GM18873 (cell line): ENCODE results near the gene ADAM10.
"Not testable (repeated sequence)": the region's sequence is repeated elsewhere in the genome, so short reads cannot be mapped to it uniquely, and the experiment has no call there.

Experiments used
- ATAC-seq: cut with Tn5 transposase; IDR thresholded peaks from one replicate; pipeline ENCODE4 v1.9.1; 2021; ENCODE audit warnings: mild to moderate bottlenecking, moderate library complexity, moderate number of reproducible peaks; ENCODE audit not compliant: unreplicated experiment, low FRiP score

The ADAM10 gene, protein sequence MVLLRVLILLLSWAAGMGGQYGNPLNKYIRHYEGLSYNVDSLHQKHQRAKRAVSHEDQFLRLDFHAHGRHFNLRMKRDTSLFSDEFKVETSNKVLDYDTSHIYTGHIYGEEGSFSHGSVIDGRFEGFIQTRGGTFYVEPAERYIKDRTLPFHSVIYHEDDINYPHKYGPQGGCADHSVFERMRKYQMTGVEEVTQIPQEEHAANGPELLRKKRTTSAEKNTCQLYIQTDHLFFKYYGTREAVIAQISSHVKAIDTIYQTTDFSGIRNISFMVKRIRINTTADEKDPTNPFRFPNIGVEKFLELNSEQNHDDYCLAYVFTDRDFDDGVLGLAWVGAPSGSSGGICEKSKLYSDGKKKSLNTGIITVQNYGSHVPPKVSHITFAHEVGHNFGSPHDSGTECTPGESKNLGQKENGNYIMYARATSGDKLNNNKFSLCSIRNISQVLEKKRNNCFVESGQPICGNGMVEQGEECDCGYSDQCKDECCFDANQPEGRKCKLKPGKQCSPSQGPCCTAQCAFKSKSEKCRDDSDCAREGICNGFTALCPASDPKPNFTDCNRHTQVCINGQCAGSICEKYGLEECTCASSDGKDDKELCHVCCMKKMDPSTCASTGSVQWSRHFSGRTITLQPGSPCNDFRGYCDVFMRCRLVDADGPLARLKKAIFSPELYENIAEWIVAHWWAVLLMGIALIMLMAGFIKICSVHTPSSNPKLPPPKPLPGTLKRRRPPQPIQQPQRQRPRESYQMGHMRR

DNA sequence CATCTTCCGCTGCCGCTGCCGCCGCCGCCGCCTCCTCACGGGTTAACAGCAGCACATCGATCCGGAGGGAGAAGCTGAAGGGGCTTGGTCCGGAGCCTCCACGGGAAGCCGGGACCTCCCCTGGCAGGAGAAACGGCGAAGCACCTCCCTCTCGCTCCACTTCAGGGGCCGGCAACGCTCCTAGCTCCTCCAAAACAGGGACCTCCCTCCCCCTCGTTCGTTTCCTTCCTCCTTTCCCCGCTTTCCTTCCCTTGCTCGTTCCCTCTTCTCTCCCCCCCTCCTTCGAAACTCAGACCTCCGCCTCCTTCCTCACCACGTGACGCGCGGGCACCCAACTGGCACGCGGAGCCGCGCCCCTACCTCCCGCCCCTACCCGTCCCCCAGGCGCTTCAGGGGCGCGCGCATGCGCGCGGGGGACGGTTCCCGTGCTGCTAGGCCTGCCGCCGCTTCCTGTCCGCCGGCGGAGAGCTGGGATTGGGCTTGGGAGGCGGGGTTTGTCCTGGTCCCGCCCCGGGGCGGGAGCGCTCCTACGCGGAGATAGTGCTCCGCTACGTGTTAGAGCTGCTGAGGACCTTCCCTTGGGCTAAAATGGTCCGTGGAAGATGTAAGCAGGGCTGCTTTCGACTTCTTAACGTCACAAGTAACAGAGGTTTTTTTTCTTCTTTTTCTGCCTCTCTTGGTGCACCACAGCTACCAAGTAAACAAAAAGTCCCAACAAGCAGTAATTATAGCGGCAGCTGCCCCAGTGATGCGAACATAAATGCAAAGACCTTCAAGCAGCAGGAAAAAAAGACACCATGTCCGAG is at the start of gene ADAM10:
ADAM10 (minus strand) TSS at position 176 of the 806 bp plus-strand sequence; CDS start at position 3, 173 bp downstream.
- peak; percentile 58 for ATAC-seq

DNA sequence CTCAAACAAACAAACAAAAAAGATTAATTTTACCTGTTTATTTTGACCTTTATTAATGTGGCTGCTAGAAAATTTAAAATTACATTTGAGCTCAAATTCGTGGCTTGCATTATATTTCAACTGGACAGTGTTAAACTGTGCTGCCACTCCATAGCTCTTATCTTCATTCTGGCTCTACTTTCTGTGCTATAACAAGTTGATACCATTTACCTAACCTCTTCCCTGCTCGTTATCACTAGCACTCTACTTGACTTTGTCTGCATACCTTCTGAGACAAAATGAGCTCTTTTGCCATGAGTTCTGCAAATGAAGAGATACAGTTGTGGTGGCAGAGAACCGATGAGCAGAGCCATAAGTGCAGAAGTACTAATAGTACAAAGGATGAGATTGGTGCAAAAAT is 48.0 kb upstream of the ADAM10 start:
- ATAC-seq: no peak

DNA sequence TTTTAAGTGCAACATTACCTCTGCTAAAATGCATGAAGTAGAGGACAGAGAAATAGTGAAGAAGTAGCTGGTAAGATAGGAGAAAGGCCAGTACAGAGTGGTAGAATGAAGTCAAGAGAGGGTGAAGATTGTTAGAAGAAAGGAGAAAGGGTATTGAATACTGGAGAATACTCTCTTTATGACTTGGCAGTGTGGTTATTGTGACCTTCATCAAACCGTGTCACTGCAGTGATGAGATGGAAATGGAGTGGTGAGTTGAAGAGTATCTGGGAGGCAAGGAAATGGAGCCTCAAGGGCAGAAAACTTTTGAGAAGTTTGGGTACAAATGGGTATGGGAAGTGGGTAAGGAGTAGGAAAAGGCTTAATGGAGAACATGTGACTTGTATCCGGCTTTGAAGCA is 46.3 kb upstream of the ADAM10 start:
- no peak for ATAC-seq

DNA sequence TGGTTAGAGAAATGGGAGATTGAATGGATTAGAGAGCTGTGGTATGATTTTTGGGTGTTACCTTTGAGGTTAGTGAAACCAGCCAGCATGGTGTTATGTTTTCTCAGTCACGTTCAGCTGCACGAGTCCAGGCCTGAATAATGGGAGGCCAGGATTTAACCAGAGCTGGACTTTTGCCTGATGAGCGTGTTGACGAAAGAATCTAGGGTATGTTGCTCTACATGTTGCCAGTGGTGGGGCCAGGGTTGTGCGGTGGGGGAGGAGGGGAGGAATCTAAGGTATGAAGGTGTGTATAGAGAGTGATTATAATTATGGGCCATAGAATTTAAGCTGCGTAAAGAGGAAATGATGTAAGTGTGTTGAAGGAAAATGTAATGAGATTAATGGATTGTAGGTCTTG is 44.4 kb upstream of the ADAM10 start:
- ATAC-seq: no peak

DNA sequence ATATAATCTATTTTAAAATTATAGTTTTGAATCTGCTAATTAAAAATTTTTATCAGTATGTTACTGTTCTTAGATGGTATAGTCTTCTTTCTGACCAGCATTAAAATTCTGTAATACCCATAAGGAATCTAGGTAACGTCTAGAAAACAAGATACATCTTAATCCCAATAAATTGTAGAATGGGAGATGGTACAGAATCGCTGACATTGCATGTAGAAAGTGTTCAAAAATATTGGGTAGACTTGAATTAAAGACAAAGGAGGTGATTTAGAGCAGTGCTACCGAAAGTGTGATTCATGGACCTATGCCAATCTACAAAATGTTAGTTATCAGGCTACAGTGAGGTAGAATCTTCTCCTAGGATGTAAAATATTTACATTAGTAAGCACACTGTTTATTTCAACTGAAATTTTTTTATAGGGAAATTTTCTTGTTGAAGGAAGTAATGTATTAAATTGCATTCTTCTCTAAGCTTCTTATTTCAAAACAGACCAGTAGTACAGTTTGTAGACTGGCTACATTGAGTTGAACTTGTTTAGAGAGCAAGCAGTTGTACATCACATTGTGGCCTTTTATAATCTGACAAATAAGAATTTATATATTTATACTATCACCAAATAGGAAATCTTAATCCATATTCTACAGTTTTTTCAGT is 38.7 kb upstream of the ADAM10 start:
- no peak for ATAC-seq

DNA sequence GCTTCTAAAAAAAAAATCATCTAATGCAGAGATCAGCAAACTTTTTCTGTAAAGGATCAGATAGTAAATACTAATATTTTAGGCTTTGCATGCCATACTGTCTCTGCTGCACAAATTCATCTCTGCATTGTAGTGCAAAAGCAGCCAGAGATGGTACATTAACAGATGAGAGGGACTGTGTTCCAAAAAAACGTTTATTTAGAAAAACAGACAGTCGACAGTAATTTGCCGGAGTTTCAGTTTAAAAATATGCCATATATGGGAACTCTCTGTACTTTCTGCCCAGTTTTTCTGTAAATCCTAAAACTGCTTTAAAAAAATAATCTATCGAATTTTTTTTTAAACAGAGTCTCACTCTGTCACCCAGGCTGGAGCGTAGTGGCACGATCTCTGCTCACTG is 35.8 kb upstream of the ADAM10 start:
- no peak for ATAC-seq

DNA sequence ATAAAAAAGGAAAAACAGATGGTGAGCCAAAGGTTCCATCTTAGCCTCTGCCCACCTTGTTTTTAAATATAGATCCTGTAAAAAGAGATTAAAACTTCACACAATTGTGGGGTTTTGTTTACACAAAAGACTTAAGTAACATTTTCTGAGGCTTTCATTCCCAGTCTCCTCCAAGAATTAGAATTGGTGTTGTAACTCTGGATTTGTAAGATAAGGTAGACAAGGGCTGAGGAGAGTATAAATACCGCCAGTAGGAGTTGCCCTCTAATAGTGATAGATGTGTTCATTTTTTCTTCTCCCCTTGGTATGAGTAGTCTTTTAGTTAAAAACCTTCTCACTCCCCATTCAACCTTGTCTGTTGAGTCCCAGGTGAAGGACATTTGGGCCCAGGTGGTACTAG is 30.0 kb upstream of the ADAM10 start:
- no peak for ATAC-seq

DNA sequence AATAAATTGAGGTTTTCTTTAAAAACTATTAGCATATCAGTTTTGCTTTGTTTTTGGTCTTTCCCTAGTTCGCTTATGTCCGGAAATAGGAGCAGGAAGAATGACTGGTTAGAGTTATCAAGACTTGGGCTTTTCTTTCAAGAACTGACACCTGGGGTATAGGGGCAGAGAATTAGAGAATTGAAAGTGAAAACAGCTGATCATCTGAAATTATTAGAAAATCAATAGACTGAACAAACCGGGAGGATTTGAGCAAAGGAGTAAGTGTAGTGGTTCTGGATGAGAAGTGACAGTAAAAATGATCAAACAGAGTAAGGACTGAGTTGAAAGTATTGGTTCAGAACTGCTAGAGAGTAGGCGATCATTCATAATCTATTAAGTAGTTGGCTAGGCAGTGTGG is 27.6 kb upstream of the ADAM10 start:
- no peak for ATAC-seq

DNA sequence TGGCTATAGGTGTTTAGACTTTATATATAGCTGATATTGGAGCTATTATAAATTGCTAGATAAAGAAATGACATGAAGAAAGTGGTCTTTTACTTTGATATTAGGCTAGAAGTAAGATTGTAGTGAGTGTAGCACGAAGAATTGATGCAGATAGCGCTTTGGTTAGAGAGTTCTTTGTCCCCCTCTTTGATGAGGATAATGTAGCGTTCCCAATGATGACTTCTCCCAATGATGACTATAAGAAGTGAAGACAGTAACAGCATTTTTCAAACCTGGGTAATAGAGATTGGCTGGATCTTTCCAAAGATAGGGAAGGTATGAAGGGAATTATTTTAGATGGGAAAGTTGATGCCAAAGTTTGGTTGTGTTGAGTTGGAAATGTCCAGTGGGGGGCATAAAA is 25.9 kb upstream of the ADAM10 start:
- ATAC-seq: no peak

DNA sequence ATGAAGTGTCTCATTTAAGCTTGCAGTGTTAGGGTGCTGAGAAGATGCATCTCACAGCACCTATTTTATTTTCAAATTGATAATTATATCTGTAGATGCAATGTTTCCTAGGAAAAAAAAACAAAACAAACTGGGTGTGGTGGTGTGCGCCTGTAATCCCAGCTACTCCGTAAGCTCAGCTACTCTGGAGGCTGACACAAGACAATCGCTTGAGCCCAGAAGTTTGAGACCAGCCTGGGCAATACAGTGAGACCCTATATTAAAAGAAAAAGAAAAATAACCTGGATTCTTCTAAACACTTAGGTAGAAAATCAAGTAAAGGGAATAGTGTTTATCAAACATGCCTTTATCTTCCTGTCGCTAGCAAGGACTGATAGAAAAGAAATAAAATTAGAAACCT is 23.5 kb upstream of the ADAM10 start:
- no peak for ATAC-seq

DNA sequence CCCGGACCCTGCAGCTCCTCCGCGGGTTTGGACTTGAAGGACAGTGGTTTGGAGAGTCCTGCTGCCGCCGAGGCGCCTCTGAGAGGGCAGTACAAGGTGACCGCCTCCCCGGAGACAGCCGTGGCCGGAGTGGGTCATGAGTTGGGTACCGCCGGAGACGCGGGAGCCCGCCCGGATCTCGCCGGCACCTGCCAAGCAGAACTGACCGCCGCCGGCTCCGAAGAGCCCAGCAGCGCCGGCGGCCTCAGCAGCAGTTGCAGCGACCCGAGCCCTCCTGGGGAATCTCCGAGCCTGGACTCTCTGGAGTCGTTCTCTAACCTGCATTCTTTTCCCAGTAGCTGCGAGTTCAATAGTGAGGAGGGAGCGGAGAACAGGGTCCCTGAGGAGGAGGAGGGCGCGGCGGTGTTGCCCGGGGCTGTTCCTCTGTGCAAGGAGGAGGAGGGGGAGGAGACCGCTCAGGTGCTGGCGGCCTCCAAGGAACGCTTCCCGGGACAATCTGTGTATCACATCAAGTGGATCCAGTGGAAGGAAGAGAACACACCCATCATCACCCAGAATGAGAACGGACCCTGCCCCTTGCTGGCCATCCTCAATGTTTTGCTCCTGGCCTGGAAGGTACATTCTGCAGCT is 22.2 kb upstream of the ADAM10 start:
- peak; percentile 4 for ATAC-seq

DNA sequence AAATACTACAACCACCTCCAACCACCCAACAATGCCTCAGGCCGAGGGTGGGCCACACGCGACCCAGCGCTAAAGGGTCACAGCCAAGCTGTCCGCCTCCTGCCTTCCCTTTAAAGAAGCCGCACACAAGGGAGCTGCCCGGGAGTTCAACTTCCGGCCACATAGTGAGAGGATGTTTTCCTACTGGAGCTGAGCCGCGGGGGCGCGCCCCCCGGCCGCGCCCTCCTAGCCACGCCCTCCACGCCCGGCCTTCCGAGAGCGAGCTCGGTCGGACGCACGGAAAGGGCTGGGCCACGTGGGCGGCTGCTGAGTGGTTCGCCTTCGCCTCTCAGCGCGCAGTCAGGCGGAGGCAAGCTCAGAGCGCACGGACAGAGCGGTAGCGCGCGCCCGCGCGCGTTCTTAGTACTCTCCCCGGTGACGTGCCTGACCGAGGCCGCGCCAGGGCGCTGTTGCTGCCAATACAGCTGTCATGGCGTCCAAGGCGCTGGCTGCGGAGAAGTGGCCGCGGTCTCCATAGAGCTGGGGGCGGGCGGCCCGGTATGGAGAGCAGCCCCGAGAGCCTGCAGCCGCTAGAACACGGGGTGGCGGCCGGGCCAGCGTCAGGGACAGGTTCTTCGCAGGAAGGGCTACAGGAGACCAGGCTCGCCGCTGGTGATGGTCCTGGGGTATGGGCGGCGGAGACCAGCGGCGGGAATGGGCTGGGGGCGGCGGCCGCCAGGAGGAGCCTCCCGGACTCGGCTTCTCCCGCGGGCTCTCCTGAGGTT is 21.5 kb upstream of the ADAM10 start, which contains the start of gene MINDY2:
MINDY2 (plus strand) TSS at position 446 of the 764 bp plus-strand sequence; CDS start at position 540, 94 bp downstream.
- ATAC-seq: peak; percentile 78

DNA sequence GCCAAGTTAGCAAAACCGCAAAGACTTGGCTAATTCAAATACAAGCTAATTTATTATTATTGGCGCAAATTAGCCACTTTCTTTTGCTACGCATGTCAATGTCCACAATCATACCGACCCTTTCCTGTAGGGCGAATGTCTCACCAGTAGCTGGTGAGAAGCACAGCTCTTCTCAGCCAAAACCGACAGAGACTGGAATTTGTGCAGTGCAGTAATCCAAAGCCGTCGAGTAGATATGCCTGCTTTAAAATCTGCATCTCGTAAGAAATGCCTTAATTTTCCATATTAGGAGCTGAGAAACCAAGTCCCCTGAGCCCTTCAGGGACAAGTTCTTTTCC is 21.0 kb upstream of the ADAM10 start:
- peak; percentile 24 for ATAC-seq

DNA sequence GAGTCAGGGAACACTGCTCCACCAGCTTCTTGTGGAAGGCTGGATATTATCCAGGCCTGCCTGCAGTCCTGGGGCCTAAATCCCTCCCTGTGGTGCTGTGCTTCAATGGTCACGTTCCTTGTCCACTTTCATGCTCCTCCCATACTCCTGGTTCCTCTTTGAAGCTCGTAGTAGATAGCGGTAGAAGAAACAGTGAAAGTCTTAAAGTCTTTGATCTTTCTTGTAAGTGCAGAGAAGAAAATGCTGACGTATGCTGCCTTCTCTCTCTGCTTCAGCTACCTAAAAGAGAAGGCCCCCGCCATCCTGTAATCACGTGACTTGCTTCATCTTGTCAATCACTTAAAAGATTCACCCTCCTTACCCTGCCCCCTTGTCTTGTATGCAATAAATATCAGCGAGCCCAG is 19.1 kb upstream of the ADAM10 start:
- not testable (repeated sequence) for ATAC-seq

DNA sequence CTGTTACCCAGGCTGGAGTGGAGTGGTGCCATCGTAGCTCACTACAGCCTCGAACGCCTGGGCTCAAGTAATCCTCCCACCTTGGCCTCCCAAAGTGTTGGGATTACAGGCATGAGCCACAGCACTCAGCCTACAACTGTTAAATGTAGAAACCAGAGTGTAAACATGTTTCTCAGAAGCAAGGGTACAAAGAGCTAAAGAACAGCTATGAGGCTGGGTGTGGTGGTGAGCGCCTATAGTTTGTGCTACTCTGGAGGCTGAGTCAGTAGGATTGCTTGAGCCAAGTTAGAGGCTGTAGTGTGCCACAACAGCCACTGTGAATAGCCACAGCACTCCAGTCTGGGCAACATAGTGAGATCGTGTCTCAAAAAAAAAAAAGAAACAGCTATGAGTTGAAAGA is 16.8 kb upstream of the ADAM10 start:
- no peak for ATAC-seq

DNA sequence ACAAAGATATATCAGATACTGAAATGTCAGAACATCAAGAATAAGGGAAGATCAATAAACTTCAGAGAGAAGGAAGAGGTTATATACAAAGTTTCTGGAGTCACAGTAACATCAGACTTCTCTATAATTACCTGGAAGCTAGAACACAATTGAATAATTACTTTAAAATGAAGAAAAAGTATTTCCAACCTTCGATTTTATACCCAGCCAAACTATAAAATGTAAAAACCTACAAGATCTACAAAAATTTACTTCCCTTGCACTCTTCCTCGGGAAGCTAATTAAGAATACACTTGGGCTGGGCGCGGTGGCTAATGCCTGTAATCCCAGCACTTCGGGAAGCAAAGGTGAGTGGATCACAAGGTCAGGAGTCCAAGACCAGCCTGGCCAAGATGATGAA is 15.0 kb upstream of the ADAM10 start:
- ATAC-seq: no peak

DNA sequence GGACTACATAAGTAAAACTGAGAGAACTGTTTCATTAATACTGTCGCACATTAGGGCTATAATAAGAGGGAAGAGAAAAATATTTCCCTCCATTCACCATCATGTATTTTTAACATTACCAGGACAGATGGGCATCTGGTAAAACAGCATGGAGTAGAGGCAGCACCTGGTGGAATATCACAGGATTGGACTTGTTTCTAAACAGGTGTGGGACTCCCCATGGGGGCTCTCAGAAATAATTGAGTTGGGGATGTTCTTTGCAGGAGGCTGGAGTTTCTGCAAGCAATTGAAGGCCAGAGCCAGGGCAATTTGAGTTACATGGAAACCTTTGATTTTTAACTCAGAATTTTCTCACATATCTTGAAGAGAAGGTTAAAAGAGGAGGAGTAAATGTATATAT is 13.2 kb upstream of the ADAM10 start:
- ATAC-seq: no peak

DNA sequence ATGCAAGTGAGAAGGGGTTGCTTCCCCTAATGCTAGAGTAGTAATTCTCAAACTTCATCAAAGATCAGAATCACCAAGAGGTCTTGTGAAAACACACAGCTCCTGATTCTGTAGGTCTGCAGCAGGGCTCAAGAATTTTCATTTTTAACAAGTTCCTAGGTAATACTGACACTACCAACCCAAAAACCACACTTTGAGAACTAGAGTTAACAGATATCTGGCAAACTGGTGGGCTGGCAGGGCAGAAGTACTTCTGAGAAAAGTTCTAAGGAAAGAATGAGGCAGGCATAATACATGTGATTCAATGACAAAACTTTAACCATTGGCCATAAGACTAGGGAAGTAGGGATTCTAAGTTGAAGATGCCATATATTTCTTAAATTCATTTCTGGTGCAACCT is 12.8 kb upstream of the ADAM10 start:
- no peak for ATAC-seq

DNA sequence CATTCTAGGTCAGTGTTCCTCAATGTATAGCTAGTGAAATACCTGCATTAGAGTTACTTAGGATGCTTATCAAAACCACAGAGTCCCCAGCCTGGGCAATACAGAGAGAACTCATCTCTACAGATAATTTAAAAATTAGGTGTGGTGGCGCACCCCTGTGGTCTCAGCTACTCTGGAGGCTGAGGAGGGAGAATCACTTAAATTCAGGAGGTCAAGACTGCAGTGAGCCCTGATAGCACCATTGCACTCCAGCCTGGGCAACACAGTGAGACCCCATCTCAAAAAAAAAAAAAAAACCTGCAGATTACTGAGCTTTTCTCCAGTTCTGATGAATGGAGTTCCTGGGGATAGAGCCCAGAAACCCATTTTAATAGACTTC is 11.5 kb upstream of the ADAM10 start:
- no peak for ATAC-seq
